Activated CD4-positive, alpha-beta memory T cell treated with anti-CD3 and anti-CD28 coated beads for 36 hours (primary cell): ENCODE measurements around the gene SLC14A1. TPM values are rescaled to one million over a fixed set of nuclear protein-coding genes. Genes with fewer than 3 reads are reported as not detected.

Source experiments
- CTCF ChIA-PET: fragments of 350-600 bp; sonication (Branson Sonifier 250); formaldehyde crosslinking; loops from one replicate; lab custom pipeline; 2021; ENCODE audit warnings: antibody characterized with exemption, inconsistent platforms; lab: Charles Lee
- POLR2A ChIA-PET: fragments of 350-600 bp; sonication (Branson Sonifier 250); formaldehyde crosslinking; loops from one replicate; lab custom pipeline; 2021; ENCODE audit warnings: antibody characterized with exemption; lab: Charles Lee
- DNase-seq: peaks from one replicate; pipeline ENCODE4 v3.0.0-alpha.2; 2020
- H3K27ac Mint-ChIP-seq: one replicate; pipeline ENCODE4 v1.8.0; 2021; ENCODE audit warnings: mixed read lengths
- H3K27me3 Mint-ChIP-seq: one replicate; pipeline ENCODE4 v1.8.0; 2021; ENCODE audit warnings: mixed read lengths
- H3K36me3 Mint-ChIP-seq: one replicate; pipeline ENCODE4 v1.8.0; 2021; ENCODE audit warnings: mixed read lengths
- H3K4me1 Mint-ChIP-seq: one replicate; pipeline ENCODE4 v1.8.0; 2021; ENCODE audit warnings: low read depth, mixed read lengths
- H3K4me3 Mint-ChIP-seq: one replicate; pipeline ENCODE4 v1.8.0; 2021; ENCODE audit warnings: mild to moderate bottlenecking, mixed read lengths
- H3K9me3 Mint-ChIP-seq: one replicate; pipeline ENCODE4 v1.8.0; 2021; ENCODE audit warnings: mixed read lengths
- intact Hi-C: fragments of 100-400 bp; cut with micrococcal nuclease; formaldehyde crosslinking; loops from one replicate; pipeline ENCODE4 v1.15.1; 2023
- total RNA-seq, 2 experiments: library from RNA; stranded (reverse); gene quantifications; one replicate each; pipeline ENCODE4 v1.2.3, GENCODE V29; 2021

The SLC14A1 gene
- total RNA-seq, 2 experiments from 2014 or later, result 0.80 to 1.1 TPM

DNA sequence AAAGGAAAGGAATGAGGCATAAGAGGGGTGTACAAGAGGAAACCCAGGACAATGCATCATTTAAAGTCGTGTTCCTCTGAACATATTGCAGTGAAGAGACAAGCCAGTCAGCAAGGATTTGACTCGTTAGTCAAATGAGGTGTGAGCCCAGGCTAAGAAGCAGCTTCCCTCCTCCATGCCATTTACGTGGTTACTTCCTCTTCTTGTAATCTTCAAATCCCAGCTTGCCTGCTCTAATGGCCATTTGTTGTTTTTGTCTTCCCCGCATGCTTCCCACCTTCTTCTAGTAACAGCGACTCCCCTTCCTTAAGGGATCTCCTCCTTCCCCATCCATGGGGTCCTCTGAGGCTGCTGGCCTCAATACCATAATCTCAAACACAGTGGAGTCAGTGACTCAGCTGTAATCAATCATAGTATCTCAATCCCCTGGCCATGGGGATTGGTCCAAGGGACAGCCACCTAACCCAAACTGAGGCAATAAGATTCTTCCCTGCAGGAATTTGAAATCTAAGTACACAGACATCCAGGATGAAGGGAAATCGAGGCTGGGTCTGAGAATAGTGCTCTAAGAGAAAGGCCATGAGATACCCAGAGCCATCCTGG, 37.6 kb downstream of the SLC14A1 start:
- H3K4me3 Mint-ChIP-seq, result no peak overlapping the region
- H3K27me3 Mint-ChIP-seq, result peaks cover 17% of the 10 kb centered on the region
- H3K9me3 Mint-ChIP-seq, result no peaks in the 10 kb centered on the region
- H3K4me1 Mint-ChIP-seq, result no peaks in the 10 kb centered on the region
- H3K27ac Mint-ChIP-seq, result no peak overlapping the region
- no peaks in the 10 kb centered on the region for H3K36me3 Mint-ChIP-seq
- intact Hi-C loops, result no loop called here
- POLR2A ChIA-PET, result no interaction called here
- CTCF ChIA-PET, result interaction anchor here (0.9 to 1.0 kb wide), 2 partner anchors 13 to 118 kb away, joined by 3 to 5 read pairs; no protein-coding TSS in a partner anchor
- DNase-seq, result no peak

DNA sequence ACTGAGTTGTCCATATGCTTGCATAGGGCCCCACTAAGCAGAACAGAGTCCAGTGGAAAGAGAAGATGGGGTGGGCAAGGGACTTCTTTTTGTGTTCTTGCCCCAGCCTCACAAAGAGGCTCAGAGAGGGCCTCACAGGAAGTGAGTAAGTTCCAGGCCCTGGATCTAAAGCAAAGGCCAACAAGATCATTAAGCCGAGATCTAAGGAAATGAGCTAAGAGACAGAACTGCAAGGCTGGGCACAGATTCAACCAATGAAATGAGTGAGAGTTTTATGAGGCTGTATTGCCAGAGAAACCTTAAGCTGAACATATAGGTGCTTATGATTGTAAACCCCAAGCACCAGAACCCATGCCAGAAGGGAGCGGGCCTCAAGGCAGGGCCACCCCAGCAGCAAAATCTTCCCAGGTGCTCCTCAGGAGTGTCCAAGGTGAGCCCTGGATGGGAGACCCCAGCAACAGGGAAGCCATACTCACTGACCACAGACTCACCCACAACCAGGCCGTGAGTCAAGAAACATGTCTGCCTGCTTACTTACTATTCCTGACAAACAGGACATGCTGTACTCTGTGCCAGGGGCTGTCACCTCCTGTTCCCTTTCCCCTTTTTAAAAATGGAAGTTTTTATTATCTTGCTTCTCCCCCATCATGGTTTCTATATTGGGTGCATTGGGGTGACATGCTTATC, 40.2 kb downstream of the SLC14A1 start:
- no peaks in the 10 kb centered on the region for H3K36me3 Mint-ChIP-seq
- CTCF ChIA-PET, result no interaction called here
- H3K27me3 Mint-ChIP-seq, result peaks cover 8% of the 10 kb centered on the region
- no peaks in the 10 kb centered on the region for H3K4me1 Mint-ChIP-seq
- no peaks in the 10 kb centered on the region for H3K9me3 Mint-ChIP-seq
- POLR2A ChIA-PET, result no interaction called here
- DNase-seq, result no peak
- no peak overlapping the region for H3K27ac Mint-ChIP-seq
- H3K4me3 Mint-ChIP-seq, result no peak overlapping the region
- intact Hi-C loops, result no loop called here

DNA sequence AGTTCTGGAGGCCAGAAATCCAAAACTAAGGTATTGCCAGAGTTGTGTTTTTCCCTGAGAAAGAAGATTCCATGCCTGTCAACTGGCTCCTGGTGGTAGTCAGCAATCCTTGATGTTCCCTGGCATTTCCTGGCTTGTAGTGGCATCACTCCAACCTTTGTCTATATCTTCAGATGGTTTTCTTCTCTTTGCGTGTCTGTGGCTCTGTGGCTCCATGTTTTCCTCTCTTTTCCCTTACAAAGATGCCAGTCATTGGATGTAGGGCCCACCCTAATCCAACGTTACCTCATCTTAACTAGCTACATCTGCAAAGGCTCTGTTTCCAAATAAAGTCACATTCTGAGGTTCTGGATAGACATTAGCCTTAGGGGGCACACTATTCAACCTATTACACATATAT, 41.8 kb downstream of the SLC14A1 start:
- Mint-ChIP-seq H3K36me3 (no peaks in the 10 kb centered on the region), H3K27ac (no peak overlapping the region), H3K4me3 (no peak overlapping the region), H3K4me1 (no peaks in the 10 kb centered on the region), H3K27me3 (peaks cover 4% of the 10 kb centered on the region), H3K9me3 (no peaks in the 10 kb centered on the region)
- POLR2A ChIA-PET, result no interaction called here
- intact Hi-C loops, result no loop called here
- CTCF ChIA-PET, result no interaction called here
- no peak for DNase-seq

DNA sequence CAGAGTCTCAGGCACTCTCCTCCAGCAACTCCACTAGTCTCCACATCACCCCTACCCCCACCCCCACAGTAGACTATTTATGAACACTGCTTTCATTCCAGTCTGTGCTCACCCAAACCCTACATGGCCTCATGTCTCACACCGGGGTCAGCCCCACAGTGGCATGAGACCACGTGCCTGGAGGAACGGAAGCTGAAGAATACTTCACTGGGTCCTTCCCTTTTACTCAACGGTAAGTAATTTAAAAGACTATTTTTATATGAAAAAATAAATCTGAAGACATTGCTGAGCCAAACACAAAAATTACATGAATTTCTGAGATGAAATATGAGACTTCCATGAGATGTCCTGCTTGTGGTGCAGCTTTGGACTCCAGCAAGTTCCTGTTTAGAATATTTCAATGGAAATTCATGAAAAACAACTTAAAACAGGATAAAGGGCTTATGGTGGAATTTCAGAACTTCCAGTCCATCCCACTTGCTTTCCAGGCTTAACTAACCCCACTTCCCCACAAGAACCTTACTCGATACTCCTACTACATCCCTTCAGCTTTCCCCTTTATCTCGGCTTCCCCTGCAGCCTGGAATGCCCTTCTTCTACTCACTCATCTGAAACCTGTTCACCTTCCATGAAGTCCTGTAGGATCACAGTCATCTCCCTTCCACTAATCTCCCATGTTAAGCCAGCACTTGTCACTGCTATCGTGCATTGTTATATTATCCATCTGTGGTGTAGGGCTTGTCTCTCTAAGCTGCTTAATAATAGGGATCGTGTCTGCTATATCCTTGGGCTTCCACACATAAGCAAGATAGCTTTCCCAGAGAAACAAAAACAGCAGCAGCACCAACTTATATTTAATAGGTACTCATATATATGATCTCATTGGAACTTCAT, 47.9 kb downstream of the SLC14A1 start:
- no peak overlapping the region for H3K27ac Mint-ChIP-seq
- peaks cover 6% of the 10 kb centered on the region for H3K27me3 Mint-ChIP-seq
- intact Hi-C loops, result no loop called here
- H3K4me3 Mint-ChIP-seq, result no peak overlapping the region
- no peaks in the 10 kb centered on the region for H3K9me3 Mint-ChIP-seq
- CTCF ChIA-PET, result interaction anchor here (0.9 kb wide), 1 partner anchor 108 kb away, joined by 3 read pairs; no protein-coding TSS in a partner anchor
- POLR2A ChIA-PET, result no interaction called here
- H3K36me3 Mint-ChIP-seq, result no peaks in the 10 kb centered on the region
- H3K4me1 Mint-ChIP-seq, result peaks cover 18% of the 10 kb centered on the region
- no peak for DNase-seq

DNA sequence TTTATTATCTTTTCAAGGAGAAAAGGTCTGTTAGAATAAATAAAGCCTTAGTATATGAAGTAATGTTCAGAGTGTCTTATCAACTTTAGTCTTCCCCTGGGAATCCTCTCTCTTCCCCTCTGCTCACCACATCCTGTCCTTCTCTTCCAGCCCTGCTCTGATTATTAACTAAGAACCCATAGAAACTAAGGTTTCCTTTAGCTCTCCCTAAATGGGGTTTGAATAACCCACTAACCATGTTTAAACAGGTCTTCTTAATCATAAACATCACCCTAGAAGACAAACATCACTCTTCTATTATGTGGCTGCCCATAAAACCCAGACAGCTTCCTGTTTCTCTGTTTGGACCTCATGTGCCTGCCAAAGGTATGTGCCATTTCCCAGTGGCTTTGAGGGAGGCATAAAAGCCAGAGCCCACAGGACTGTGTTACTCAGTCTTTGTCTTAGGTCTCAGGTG, 50.1 kb downstream of the SLC14A1 start:
- intact Hi-C loops, result no loop called here
- peaks cover 6% of the 10 kb centered on the region for H3K27me3 Mint-ChIP-seq
- no peaks in the 10 kb centered on the region for H3K9me3 Mint-ChIP-seq
- no peak overlapping the region for H3K27ac Mint-ChIP-seq
- H3K4me3 Mint-ChIP-seq, result no peak overlapping the region
- no peaks in the 10 kb centered on the region for H3K36me3 Mint-ChIP-seq
- no peak for DNase-seq
- H3K4me1 Mint-ChIP-seq, result peaks cover 18% of the 10 kb centered on the region
- CTCF ChIA-PET, result interaction anchor here (1.9 to 2.0 kb wide), 2 partner anchors 105 to 108 kb away, joined by 6 to 9 read pairs; no protein-coding TSS in a partner anchor
- POLR2A ChIA-PET, result interaction anchor here (1.1 kb wide), 1 partner anchor 106 kb away, joined by 3 read pairs; no protein-coding TSS in a partner anchor

DNA sequence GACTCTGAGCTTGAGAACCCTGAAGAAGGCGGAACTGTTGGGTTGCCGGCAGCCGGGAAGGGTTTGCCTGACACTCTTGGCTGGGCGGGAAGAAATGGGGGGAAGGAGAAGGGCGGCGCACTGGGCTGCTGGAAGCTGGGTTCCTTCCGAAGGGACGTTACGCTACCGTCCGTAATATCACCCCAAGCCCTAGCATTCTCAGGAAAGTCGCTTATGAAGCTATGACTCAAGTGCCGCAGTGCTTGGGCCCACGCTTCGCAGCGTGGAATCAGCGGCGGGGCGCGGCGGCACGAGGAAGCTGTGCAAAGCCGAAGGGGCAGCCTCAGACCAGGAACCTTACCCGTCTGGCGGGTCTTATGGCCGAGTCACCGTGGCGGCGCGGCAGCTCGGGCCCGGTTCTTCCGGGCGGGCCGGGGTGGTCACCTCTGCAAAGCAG, 51.3 kb downstream of the SLC14A1 start:
- H3K9me3 Mint-ChIP-seq, result no peaks in the 10 kb centered on the region
- intact Hi-C loops, result loop anchor here (5.0 kb wide), 1 partner anchor 62 kb away; no protein-coding TSS in a partner anchor
- CTCF ChIA-PET, result interaction anchor here (0.8 to 2.0 kb wide), 7 partner anchors 13 to 111 kb away, joined by 3 to 9 read pairs (median 3); no protein-coding TSS in a partner anchor
- POLR2A ChIA-PET, result interaction anchor here (1.0 to 1.1 kb wide), 3 partner anchors 99 to 108 kb away, joined by 3 to 5 read pairs (median 3); no protein-coding TSS in a partner anchor
- peaks cover 5% of the 10 kb centered on the region for H3K27me3 Mint-ChIP-seq
- peak overlapping the region; percentile 77 for H3K4me3 Mint-ChIP-seq
- no peak overlapping the region for H3K27ac Mint-ChIP-seq
- peak; percentile 82 for DNase-seq
- peaks cover 18% of the 10 kb centered on the region for H3K4me1 Mint-ChIP-seq
- H3K36me3 Mint-ChIP-seq, result no peaks in the 10 kb centered on the region

DNA sequence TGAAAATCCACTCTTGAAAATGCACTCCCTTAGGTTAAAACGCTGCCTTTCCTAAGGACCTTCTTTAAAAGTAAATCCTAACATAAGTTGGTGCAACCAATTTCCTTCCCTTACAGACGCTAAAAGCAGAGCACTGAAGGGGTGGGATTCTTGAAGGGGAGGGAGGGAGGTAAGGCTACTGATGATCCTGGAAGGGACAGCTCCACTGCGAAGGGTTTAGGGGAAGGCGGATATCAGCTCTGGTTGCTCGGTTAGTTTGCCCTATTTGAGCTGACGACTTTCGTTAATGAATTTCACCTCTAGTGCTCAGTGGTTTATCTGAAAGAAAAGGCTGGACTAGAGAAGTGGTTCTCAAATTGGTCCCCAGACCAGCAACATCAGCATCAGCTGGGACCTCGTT, 51.8 kb downstream of the SLC14A1 start:
- CTCF ChIA-PET, result interaction anchor here (0.9 to 2.0 kb wide), 5 partner anchors 15 to 111 kb away, joined by 3 to 9 read pairs (median 6); no protein-coding TSS in a partner anchor
- peaks cover 6% of the 10 kb centered on the region for H3K27me3 Mint-ChIP-seq
- no peak overlapping the region for H3K27ac Mint-ChIP-seq
- DNase-seq, result no peak
- intact Hi-C loops, result loop anchor here (5.0 kb wide), 1 partner anchor 62 kb away; no protein-coding TSS in a partner anchor
- H3K4me1 Mint-ChIP-seq, result peaks cover 18% of the 10 kb centered on the region
- POLR2A ChIA-PET, result interaction anchor here (1.0 kb wide), 2 partner anchors 99 to 108 kb away, joined by 3 to 5 read pairs; no protein-coding TSS in a partner anchor
- H3K4me3 Mint-ChIP-seq, result peak overlapping the region; percentile 77
- no peaks in the 10 kb centered on the region for H3K9me3 Mint-ChIP-seq
- H3K36me3 Mint-ChIP-seq, result no peaks in the 10 kb centered on the region

DNA sequence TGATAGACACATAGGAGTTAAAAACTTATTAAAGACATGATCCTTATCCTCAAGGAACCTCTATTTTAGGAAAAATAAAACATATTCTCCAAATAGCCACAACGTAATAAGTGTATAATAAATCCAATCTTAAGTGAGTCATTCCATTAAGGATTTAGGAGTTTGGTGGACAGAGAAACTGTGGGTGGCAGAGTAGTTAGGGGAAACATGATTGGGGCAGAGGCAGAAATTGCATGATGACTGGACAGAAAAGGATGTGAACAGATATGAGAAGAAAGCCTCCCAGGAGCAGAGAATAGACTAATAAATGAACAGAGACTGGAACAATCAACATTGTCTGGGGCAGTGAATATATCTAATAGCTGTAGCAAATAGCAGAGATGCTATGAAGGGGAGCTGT, 53.4 kb downstream of the SLC14A1 start:
- POLR2A ChIA-PET, result no interaction called here
- intact Hi-C loops, result loop anchor here (5.0 kb wide), 1 partner anchor 60 kb away; no protein-coding TSS in a partner anchor
- DNase-seq, result no peak
- Mint-ChIP-seq H3K4me3 (no peak overlapping the region), H3K9me3 (no peaks in the 10 kb centered on the region), H3K27me3 (peaks cover 6% of the 10 kb centered on the region), H3K4me1 (peaks cover 18% of the 10 kb centered on the region), H3K27ac (no peak overlapping the region), H3K36me3 (no peaks in the 10 kb centered on the region)
- CTCF ChIA-PET, result no interaction called here

DNA sequence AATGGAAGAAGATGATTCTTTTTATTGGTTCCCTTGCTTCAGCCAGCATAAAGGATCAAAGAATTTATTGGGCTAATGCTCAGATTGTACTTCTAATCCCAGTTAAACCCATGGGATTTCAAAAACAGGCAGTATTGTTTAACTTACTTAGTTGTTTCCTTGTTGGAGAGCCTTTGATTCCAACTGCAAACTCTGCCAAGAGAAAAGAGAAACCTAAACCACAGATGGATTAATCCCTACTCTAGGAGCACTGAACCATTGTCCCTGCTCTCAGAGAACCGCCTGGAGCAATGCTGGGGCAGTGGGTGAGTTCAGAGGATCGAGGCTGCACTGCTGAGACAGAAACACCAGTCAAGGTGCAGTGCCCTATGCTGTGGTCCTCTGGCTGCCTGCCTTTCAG, 56.6 kb downstream of the SLC14A1 start:
- intact Hi-C loops, result no loop called here
- H3K27me3 Mint-ChIP-seq, result peaks cover 4% of the 10 kb centered on the region
- H3K4me3 Mint-ChIP-seq, result no peak overlapping the region
- DNase-seq, result no peak
- no peaks in the 10 kb centered on the region for H3K9me3 Mint-ChIP-seq
- ChIA-PET POLR2A (no interaction called here), CTCF (no interaction called here)
- H3K4me1 Mint-ChIP-seq, result peaks cover 2% of the 10 kb centered on the region
- no peak overlapping the region for H3K27ac Mint-ChIP-seq
- H3K36me3 Mint-ChIP-seq, result no peaks in the 10 kb centered on the region

DNA sequence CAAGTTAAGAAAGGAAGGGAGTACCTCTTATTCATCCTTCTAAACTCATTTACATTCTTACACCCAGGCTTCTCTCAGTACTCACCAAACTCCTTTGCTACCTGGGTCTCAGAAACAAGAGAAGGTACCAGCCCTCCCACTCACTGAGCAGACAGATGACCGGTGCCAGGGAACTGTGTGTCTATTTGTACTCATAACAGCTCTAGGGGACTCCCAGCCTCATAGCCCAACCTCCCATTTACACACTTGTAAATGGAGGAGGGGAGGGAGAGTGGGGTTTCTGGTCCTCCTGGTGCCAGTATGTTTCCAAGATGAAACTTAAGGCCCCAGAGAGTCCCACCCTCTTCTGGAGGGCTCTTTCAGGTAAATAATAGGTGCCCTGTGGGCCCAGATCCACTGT, 58.7 kb downstream of the SLC14A1 start:
- no peaks in the 10 kb centered on the region for H3K36me3 Mint-ChIP-seq
- intact Hi-C loops, result no loop called here
- no peak overlapping the region for H3K27ac Mint-ChIP-seq
- H3K4me1 Mint-ChIP-seq, result peaks cover 2% of the 10 kb centered on the region
- CTCF ChIA-PET, result no interaction called here
- H3K9me3 Mint-ChIP-seq, result no peaks in the 10 kb centered on the region
- DNase-seq, result no peak
- peaks cover 2% of the 10 kb centered on the region for H3K27me3 Mint-ChIP-seq
- POLR2A ChIA-PET, result no interaction called here
- no peak overlapping the region for H3K4me3 Mint-ChIP-seq

DNA sequence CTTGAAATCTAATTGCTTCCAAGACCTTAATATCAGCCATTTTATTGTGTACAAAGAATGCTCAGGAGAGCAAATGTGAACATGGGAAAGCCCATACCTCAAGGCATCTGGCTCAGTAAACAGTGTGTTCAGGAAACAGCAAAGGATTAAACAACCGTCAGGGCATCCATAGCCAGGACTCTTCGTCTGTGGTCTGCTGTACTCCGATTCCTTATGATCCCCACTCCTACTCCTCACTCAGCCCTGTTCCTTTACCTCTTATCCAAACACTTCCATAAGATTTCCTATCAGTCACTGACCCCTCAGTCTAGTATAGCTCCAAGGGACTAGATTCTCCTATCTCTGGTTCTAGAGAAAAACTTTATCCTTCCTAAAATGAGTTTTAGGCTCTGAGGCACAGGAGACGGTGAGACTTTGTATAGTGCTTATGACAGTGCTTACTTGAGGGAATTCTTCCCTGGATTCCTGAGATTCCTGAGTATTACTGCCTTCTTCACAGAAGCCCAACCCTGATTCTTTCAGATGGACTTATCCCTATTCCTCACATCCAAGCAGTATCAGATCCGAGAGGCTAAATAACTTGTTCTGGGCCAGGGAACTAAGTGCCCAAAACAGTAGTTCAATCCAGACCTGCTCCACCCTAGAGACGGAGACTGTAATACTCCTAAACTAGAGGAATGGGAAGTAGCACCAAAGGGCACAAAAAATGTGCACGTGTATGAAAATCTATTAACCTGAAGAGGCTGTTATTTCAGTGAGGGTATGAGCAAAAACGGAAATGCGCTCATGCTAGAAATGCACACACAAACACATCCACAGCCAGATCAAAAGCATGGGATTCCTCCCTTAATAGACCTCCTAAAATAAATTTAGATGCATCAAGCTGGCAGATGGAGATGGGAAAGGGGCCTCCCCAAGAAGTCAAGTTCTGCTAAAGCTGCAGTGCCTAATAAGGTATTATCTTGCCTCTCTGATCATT, 59.4 kb downstream of the SLC14A1 start:
- POLR2A ChIA-PET, result no interaction called here
- H3K4me3 Mint-ChIP-seq, result no peak overlapping the region

More for the DNA sequence above, 59.4 kb downstream of the SLC14A1 start:
- intact Hi-C loops, result no loop called here
- Mint-ChIP-seq H3K27me3 (peaks cover 2% of the 10 kb centered on the region), H3K4me1 (peaks cover 2% of the 10 kb centered on the region), H3K27ac (no peak overlapping the region), H3K9me3 (no peaks in the 10 kb centered on the region), H3K36me3 (no peaks in the 10 kb centered on the region)
- CTCF ChIA-PET, result no interaction called here
- no peak for DNase-seq
